GM12878 (cell line): ENCODE measurements around the gene OR56A4. TPM values are rescaled to one million over a fixed set of nuclear protein-coding genes. Genes with fewer than 3 reads are reported as not detected.

Source experiments
- ATAC-seq: fragments of 200-7000 bp; cut with Tn5 transposase; 3 replicates; pipeline ENCODE4 v1.9.1; 2020; ENCODE audit warnings: mild to moderate bottlenecking, moderate library complexity
- BruUV-seq: library from RNA; stranded (reverse); fragments of 400-500 nt; replicated peaks from 2 replicates; lab custom pipeline; 2021; lab: Mats Ljungman, UMichigan
- CTCF ChIA-PET: fragments of 300-600 bp; sonication (Branson Sonifier 250); formaldehyde crosslinking; extraction: SDS; loops from one replicate; lab custom pipeline; 2021; ENCODE audit warnings: inconsistent platforms; lab: Yijun Ruan, JAX
- POLR2A ChIA-PET: fragments of 350-600 bp; formaldehyde crosslinking; extraction: SDS; loops from one replicate; lab custom pipeline; 2021; ENCODE audit warnings: inconsistent platforms; lab: Charles Lee
- RAD21 ChIA-PET: fragments of 300-600 bp; sonication (Branson Sonifier 250); formaldehyde crosslinking; loops from one replicate; lab custom pipeline; 2023; ENCODE audit warnings: antibody characterized with exemption; ENCODE audit not compliant: unreplicated experiment; lab: Charles Lee
- SMC1A ChIA-PET: fragments of 300-600 bp; sonication (Branson Sonifier 250); formaldehyde crosslinking; loops from one replicate; lab custom pipeline; 2023; ENCODE audit not compliant: unreplicated experiment, uncharacterized antibody; lab: Charles Lee
- DNase-seq: peaks from one replicate; pipeline ENCODE4 v3.0.0-alpha.2; 2011; ENCODE audit warnings: low read depth, low spot score
- FAIRE-seq: peaks from 3 replicates; lab custom pipeline; 2011; peaks lifted over from hg19 to GRCh38; lab: Jason Lieb, UNC
- H2AFZ ChIP-seq: 2 replicates; pipeline ENCODE4 v1.6.0; 2011; ENCODE audit warnings: low read depth, low read length, control low read depth; ENCODE audit not compliant: control insufficient read depth
- H3K27ac ChIP-seq: 2 replicates; pipeline ENCODE4 v1.5.1; 2011; ENCODE audit warnings: control low read depth; ENCODE audit not compliant: control insufficient read depth, insufficient read depth
- H3K27me3 ChIP-seq, 2 experiments: replicated peaks in 1 of 2; 2 replicates each; pipeline versions ENCODE4 v1.6.0 to v1.6.1; 2011; ENCODE audit warnings: low read length in 1 of 2; ENCODE audit not compliant: control insufficient read depth in 2 of 2, insufficient read depth in 2 of 2
- H3K36me3 ChIP-seq, 2 experiments: 2 replicates each; pipeline ENCODE4 v1.5.1; 2011; ENCODE audit warnings: low read length in 1 of 2; ENCODE audit not compliant: control insufficient read depth in 2 of 2, insufficient read depth in 2 of 2
- H3K4me1 ChIP-seq: 2 replicates; pipeline ENCODE4 v1.6.1; 2011; ENCODE audit warnings: mild to moderate bottlenecking, low read length, moderate library complexity, mixed read lengths; ENCODE audit not compliant: control insufficient read depth, insufficient read depth
- H3K4me2 ChIP-seq: 2 replicates; pipeline ENCODE4 v1.6.0; 2011; ENCODE audit warnings: control low read depth; ENCODE audit not compliant: control insufficient read depth, insufficient read depth
- H3K4me3 ChIP-seq: fragments of 200-600 bp; sonication (generic); 2 replicates; pipeline ENCODE4 v1.5.1; 2016
- H3K79me2 ChIP-seq: 2 replicates; pipeline ENCODE4 v1.6.0; 2011; ENCODE audit warnings: low read length; ENCODE audit not compliant: control insufficient read depth, insufficient read depth
- H3K9ac ChIP-seq: 2 replicates; pipeline ENCODE4 v1.8.0; 2011; ENCODE audit warnings: low read length, control low read depth, mixed read lengths; ENCODE audit not compliant: control insufficient read depth, insufficient read depth
- H3K9me3 ChIP-seq: replicated peaks from 3 replicates; pipeline ENCODE4 v1.5.1; 2011; ENCODE audit warnings: mild to moderate bottlenecking, low read length; ENCODE audit not compliant: control insufficient read depth, insufficient read depth
- H4K20me1 ChIP-seq: 2 replicates; pipeline ENCODE4 v1.6.0; 2011; ENCODE audit not compliant: control insufficient read depth, insufficient read depth
- CHD1 ChIP-seq: IDR thresholded peaks from 2 replicates; pipeline ENCODE4 v1.6.1; 2012; ENCODE audit warnings: low read depth, low read length, improper control_type of control experiment
- EED ChIP-seq: sonication (generic); IDR thresholded peaks from 2 replicates; pipeline ENCODE4 v1.6.1; 2016; ENCODE audit warnings: antibody characterized with exemption, low read depth
- EP300 ChIP-seq, 2 experiments: fragments of 150-350 bp in 1 of 2; IDR thresholded peaks; 2 replicates each; pipeline ENCODE4 v1.6.1; 2011 to 2012; ENCODE audit warnings: low read depth in 2 of 2, low read length in 2 of 2, borderline replicate concordance in 1 of 2, improper control_type of control experiment in 1 of 2, inconsistent platforms in 1 of 2; ENCODE audit not compliant: control insufficient read depth in 1 of 2
- FOS ChIP-seq: IDR thresholded peaks from 3 replicates; pipeline ENCODE4 v1.6.1; 2011; ENCODE audit warnings: borderline replicate concordance; ENCODE audit not compliant: insufficient read length; ENCODE audit errors: extremely low read depth
- IRF4 ChIP-seq: IDR thresholded peaks from 2 replicates; pipeline ENCODE4 v1.6.1; 2011; ENCODE audit warnings: low read depth, low read length
- KAT2A ChIP-seq: conservative IDR thresholded peaks from 2 replicates; pipeline ENCODE4 v1.6.1; 2011; ENCODE audit warnings: low read depth, low read length; ENCODE audit not compliant: control insufficient read depth
- POLR2AphosphoS5 ChIP-seq: IDR thresholded peaks from 2 replicates; pipeline ENCODE4 v1.6.1; 2011; ENCODE audit warnings: mild to moderate bottlenecking, low read length, inconsistent platforms
- SMC3 ChIP-seq: IDR thresholded peaks from 2 replicates; pipeline ENCODE4 v1.6.1; 2011; ENCODE audit warnings: low read length, improper control_type of control experiment, borderline replicate concordance
- SP1 ChIP-seq: IDR thresholded peaks from one replicate; pipeline ENCODE4 v1.6.1; 2011; ENCODE audit warnings: low read depth, low read length
- SREBF1 ChIP-seq: IDR thresholded peaks from 2 replicates; pipeline ENCODE4 v1.6.1; 2012; ENCODE audit warnings: mild to moderate bottlenecking, low read length
- WGBS: methylation state at CpG from one replicate; pipeline ENCODE4 v1.1.6; 2016; ENCODE audit warnings: low lambda C conversion rate; ENCODE audit not compliant: insufficient replicate concordance, insufficient coverage; ENCODE audit errors: missing lambda C conversion rate; 5-methylcytosine and 5-hydroxymethylcytosine counted together
- in situ Hi-C: fragments of 300-500 bp; cut with MboI; formaldehyde crosslinking; loops from 9 replicates; pipeline ENCODE4 v1.14.3; 2018; ENCODE audit warnings: mixed read lengths
- intact Hi-C: fragments of 100-400 bp; cut with micrococcal nuclease; formaldehyde crosslinking; loops from one replicate; pipeline ENCODE4 v1.14.2; 2022; ENCODE audit not compliant: unreplicated experiment
- polyA plus RNA-seq, 11 experiments: library from polyadenylated mRNA; depleted of rRNA in 4 of 11; unstranded in 6 of 11; stranded (reverse) in 5 of 11; fragments of >200 nt; fragmentation: Nextera tagmentation in 4 of 11; fragmentation: Illumina TruSeq in 1 of 11; extraction: Ambion mirVana in 4 of 11; extraction: Trizol in 1 of 11; gene quantifications; 1 replicate in 1 of 11; 2 replicates in 10 of 11; pipeline versions ENCODE4 v1.2.1 to v1.2.3, GENCODE V29; 2011 to 2016; ENCODE audit warnings: inconsistent platforms in 2 of 11, missing spikeins in 2 of 11, low read depth in 1 of 11
- total RNA-seq, 4 experiments: library from RNA; depleted of rRNA in 3 of 4; stranded (reverse); fragments of >200 nt in 3 of 4; fragmentation: Illumina TruSeq in 1 of 4; extraction: Trizol in 1 of 4; gene quantifications; 2 replicates each; pipeline versions ENCODE4 v1.2.1 to v1.2.3, GENCODE V29; 2013 to 2021
- TF ChIP-seq, protein P1 (sequence below): IDR thresholded peaks from 2 replicates; pipeline ENCODE4 v1.6.1; 2012; ENCODE audit warnings: improper control_type of control experiment, low read depth, low read length; ENCODE audit not compliant: insufficient replicate concordance
- TF ChIP-seq, protein P2 (sequence below), 3 experiments: IDR thresholded peaks in 2 of 3; conservative IDR thresholded peaks in 1 of 3; 2 replicates each; pipeline ENCODE4 v1.5.1; 2011; ENCODE audit warnings: low read depth in 3 of 3, low read length in 3 of 3, mild to moderate bottlenecking in 3 of 3, control low read depth in 2 of 3, moderate library complexity in 2 of 3, inconsistent platforms in 1 of 3, mixed read lengths in 1 of 3; ENCODE audit not compliant: control insufficient read depth in 2 of 3, insufficient read depth in 1 of 3; ENCODE audit errors: extremely low read depth in 1 of 3
- TF ChIP-seq, protein P3 (sequence below): fragments of 150-350 bp; IDR thresholded peaks from 2 replicates; pipeline ENCODE4 v1.6.1; 2014; ENCODE audit warnings: mild to moderate bottlenecking, low read depth, low read length

OR56A4 gene
- total and polyA plus RNA-seq, 10 of the 15 experiments (the other 5 are each of a cell fraction or from before 2014, with no cell fraction given): not detected

DNA sequence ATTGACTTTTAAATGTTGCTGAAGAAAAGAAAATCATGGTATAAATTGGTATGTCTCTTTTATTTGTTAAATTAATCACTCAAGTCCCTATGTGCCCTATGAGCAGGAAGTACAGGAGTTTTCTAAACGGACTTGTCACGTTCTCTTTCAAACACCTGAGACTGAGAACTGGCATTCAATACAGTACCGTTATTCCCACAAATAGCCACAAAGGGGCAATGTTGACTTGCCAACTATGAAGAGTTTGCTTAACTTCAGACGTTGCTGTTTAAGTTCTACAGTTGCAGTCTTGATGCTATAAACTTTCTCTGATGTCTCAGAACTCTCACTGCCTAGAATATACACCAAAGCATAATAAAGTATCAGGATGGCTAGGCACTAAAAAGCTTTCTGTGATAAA lies 16.2 kb upstream of the OR56A4 start:
- Histone ChIP-seq H3K36me3 (no peaks in the 10 kb centered on the region), H3K9me3 (no peaks in the 10 kb centered on the region), H3K79me2 (no peaks in the 10 kb centered on the region), H3K4me2 (no peak overlapping the region), H2AFZ (no peak overlapping the region), H4K20me1 (no peaks in the 10 kb centered on the region), H3K4me3 (no peak overlapping the region), H3K27me3 (no peaks in the 10 kb centered on the region), H3K27ac (no peak overlapping the region), H3K4me1 (no peaks in the 10 kb centered on the region), H3K9ac (no peak overlapping the region)
- intact Hi-C loops (loop anchor here (1.0 to 5.0 kb wide), 3 partner anchors 274 to 330 kb away; no protein-coding TSS in a partner anchor), in situ Hi-C loops (loop anchor here (5.0 kb wide), 1 partner anchor 339 kb away; no protein-coding TSS in a partner anchor)
- WGBS: 0% methylated on average over 4 of the region's 4 CpGs
- RAD21 ChIA-PET: interaction anchor here (1.1 to 1.3 kb wide), 3 partner anchors 329 to 340 kb away, joined by 3 to 5 read pairs (median 4); no protein-coding TSS in a partner anchor
- SMC1A ChIA-PET: interaction anchor here (1.2 to 2.5 kb wide), 5 partner anchors 11 to 331 kb away, joined by 4 to 13 read pairs (median 4); no protein-coding TSS in a partner anchor
- POLR2A ChIA-PET: no interaction called here
- DNase-seq (peak; percentile 5), FAIRE-seq (peak; percentile 18), ATAC-seq (peak; percentile 76)
- BruUV-seq: no TSS peak
- CTCF ChIA-PET: interaction anchor here (0.8 to 2.9 kb wide), 9 partner anchors 13 to 340 kb away, joined by 3 to 12 read pairs (median 4); no protein-coding TSS in a partner anchor
- no peak for TF ChIP-seq POLR2AphosphoS5
- TF ChIP-seq, protein P1, sequence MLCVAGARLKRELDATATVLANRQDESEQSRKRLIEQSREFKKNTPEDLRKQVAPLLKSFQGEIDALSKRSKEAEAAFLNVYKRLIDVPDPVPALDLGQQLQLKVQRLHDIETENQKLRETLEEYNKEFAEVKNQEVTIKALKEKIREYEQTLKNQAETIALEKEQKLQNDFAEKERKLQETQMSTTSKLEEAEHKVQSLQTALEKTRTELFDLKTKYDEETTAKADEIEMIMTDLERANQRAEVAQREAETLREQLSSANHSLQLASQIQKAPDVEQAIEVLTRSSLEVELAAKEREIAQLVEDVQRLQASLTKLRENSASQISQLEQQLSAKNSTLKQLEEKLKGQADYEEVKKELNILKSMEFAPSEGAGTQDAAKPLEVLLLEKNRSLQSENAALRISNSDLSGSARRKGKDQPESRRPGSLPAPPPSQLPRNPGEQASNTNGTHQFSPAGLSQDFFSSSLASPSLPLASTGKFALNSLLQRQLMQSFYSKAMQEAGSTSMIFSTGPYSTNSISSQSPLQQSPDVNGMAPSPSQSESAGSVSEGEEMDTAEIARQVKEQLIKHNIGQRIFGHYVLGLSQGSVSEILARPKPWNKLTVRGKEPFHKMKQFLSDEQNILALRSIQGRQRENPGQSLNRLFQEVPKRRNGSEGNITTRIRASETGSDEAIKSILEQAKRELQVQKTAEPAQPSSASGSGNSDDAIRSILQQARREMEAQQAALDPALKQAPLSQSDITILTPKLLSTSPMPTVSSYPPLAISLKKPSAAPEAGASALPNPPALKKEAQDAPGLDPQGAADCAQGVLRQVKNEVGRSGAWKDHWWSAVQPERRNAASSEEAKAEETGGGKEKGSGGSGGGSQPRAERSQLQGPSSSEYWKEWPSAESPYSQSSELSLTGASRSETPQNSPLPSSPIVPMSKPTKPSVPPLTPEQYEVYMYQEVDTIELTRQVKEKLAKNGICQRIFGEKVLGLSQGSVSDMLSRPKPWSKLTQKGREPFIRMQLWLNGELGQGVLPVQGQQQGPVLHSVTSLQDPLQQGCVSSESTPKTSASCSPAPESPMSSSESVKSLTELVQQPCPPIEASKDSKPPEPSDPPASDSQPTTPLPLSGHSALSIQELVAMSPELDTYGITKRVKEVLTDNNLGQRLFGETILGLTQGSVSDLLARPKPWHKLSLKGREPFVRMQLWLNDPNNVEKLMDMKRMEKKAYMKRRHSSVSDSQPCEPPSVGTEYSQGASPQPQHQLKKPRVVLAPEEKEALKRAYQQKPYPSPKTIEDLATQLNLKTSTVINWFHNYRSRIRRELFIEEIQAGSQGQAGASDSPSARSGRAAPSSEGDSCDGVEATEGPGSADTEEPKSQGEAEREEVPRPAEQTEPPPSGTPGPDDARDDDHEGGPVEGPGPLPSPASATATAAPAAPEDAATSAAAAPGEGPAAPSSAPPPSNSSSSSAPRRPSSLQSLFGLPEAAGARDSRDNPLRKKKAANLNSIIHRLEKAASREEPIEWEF: no peak
- no peak for TF ChIP-seq KAT2A
- no peak for TF ChIP-seq EP300 (IDR thresholded peaks at IDR 0.05; ENCODE audit: borderline replicate concordance in 1 of 2, control insufficient read depth in 1 of 2, low read depth in 2 of 2, low read length in 2 of 2)
- no peak for TF ChIP-seq FOS
- no peak for TF ChIP-seq EED
- TF ChIP-seq SREBF1: no peak
- TF ChIP-seq SP1: no peak
- no peak for TF ChIP-seq CHD1
- TF ChIP-seq IRF4: no peak
- peak; percentile 61; the same call in 1 of the 2 replicates for TF ChIP-seq SMC3
- TF ChIP-seq, protein P2, sequence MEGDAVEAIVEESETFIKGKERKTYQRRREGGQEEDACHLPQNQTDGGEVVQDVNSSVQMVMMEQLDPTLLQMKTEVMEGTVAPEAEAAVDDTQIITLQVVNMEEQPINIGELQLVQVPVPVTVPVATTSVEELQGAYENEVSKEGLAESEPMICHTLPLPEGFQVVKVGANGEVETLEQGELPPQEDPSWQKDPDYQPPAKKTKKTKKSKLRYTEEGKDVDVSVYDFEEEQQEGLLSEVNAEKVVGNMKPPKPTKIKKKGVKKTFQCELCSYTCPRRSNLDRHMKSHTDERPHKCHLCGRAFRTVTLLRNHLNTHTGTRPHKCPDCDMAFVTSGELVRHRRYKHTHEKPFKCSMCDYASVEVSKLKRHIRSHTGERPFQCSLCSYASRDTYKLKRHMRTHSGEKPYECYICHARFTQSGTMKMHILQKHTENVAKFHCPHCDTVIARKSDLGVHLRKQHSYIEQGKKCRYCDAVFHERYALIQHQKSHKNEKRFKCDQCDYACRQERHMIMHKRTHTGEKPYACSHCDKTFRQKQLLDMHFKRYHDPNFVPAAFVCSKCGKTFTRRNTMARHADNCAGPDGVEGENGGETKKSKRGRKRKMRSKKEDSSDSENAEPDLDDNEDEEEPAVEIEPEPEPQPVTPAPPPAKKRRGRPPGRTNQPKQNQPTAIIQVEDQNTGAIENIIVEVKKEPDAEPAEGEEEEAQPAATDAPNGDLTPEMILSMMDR (IDR thresholded peaks at IDR 0.05 in 2 of 3, conservative IDR thresholded peaks at IDR 0.05 in 1 of 3; ENCODE audit: control insufficient read depth in 2 of 3, extremely low read depth in 1 of 3, insufficient read depth in 1 of 3, low read depth in 3 of 3, low read length in 3 of 3): peak; percentile 49 to 59 (median 53); a peak in 5 of 6 replicates
- TF ChIP-seq, protein P3, sequence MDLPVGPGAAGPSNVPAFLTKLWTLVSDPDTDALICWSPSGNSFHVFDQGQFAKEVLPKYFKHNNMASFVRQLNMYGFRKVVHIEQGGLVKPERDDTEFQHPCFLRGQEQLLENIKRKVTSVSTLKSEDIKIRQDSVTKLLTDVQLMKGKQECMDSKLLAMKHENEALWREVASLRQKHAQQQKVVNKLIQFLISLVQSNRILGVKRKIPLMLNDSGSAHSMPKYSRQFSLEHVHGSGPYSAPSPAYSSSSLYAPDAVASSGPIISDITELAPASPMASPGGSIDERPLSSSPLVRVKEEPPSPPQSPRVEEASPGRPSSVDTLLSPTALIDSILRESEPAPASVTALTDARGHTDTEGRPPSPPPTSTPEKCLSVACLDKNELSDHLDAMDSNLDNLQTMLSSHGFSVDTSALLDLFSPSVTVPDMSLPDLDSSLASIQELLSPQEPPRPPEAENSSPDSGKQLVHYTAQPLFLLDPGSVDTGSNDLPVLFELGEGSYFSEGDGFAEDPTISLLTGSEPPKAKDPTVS: no peak
